ENCODE results near the gene CCNQ.

The CCNQ gene

GRCh38 chrX:153628129-153628528, 29.2 kb upstream of the CCNQ start:
- Histone ChIP-seq H3K4me1 (ENCODE audit: insufficient read depth, low read length) (no peaks in the 10 kb centered on the region), H3K4me2 (ENCODE audit: insufficient read depth, low read length) (no peak overlapping the region), H3K36me3 (ENCODE audit: insufficient read depth, low read length) (no peaks in the 10 kb centered on the region), H3K27ac (ENCODE audit: low read length) (no peak overlapping the region), H3K4me3 (ENCODE audit: low read depth in 1 of 2, low read length in 2 of 2) (no peak overlapping the region), H4K20me1 (ENCODE audit: insufficient read depth, low read length) (no peaks in the 10 kb centered on the region), H2AFZ (ENCODE audit: low read depth, low read length) (no peak overlapping the region), H3K79me2 (ENCODE audit: insufficient read depth, low read length) (no peaks in the 10 kb centered on the region), H3K9me3 (ENCODE audit: insufficient read depth, low read length, severe bottlenecking) (no peaks in the 10 kb centered on the region), H3K27me3 (ENCODE audit: insufficient read depth, low read length, poor library complexity) (no peaks in the 10 kb centered on the region), H3K9ac (ENCODE audit: low read depth, low read length) (no peak overlapping the region)
- no peak for TF ChIP-seq EZH2 (IDR thresholded peaks at IDR 0.05; ENCODE audit: borderline replicate concordance, low read depth, low read length, severe bottlenecking)
- TF ChIP-seq, protein P1, sequence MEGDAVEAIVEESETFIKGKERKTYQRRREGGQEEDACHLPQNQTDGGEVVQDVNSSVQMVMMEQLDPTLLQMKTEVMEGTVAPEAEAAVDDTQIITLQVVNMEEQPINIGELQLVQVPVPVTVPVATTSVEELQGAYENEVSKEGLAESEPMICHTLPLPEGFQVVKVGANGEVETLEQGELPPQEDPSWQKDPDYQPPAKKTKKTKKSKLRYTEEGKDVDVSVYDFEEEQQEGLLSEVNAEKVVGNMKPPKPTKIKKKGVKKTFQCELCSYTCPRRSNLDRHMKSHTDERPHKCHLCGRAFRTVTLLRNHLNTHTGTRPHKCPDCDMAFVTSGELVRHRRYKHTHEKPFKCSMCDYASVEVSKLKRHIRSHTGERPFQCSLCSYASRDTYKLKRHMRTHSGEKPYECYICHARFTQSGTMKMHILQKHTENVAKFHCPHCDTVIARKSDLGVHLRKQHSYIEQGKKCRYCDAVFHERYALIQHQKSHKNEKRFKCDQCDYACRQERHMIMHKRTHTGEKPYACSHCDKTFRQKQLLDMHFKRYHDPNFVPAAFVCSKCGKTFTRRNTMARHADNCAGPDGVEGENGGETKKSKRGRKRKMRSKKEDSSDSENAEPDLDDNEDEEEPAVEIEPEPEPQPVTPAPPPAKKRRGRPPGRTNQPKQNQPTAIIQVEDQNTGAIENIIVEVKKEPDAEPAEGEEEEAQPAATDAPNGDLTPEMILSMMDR (IDR thresholded peaks at IDR 0.05; ENCODE audit: borderline replicate concordance, extremely low read depth, low read length, poor library complexity, severe bottlenecking) = no peak
- ATAC-seq (ENCODE audit: insufficient read depth, low read depth) (no peak), DNase-seq (no peak)

- Histone ChIP-seq H3K79me2 (ENCODE audit: insufficient read depth, low read length) (no peaks in the 10 kb centered on the region), H3K9me3 (ENCODE audit: insufficient read depth, low read length, severe bottlenecking) (no peaks in the 10 kb centered on the region), H3K4me2 (ENCODE audit: insufficient read depth, low read length) (no peak overlapping the region), H3K27me3 (ENCODE audit: insufficient read depth, low read length, poor library complexity) (no peaks in the 10 kb centered on the region), H4K20me1 (ENCODE audit: insufficient read depth, low read length) (no peaks in the 10 kb centered on the region), H3K27ac (ENCODE audit: low read length) (no peak overlapping the region), H3K4me3 (ENCODE audit: low read depth in 1 of 2, low read length in 2 of 2) (no peak overlapping the region), H2AFZ (ENCODE audit: low read depth, low read length) (no peak overlapping the region), H3K4me1 (ENCODE audit: insufficient read depth, low read length) (no peaks in the 10 kb centered on the region), H3K9ac (ENCODE audit: low read depth, low read length) (no peak overlapping the region), H3K36me3 (ENCODE audit: insufficient read depth, low read length) (no peaks in the 10 kb centered on the region)
- ATAC-seq (ENCODE audit: insufficient read depth, low read depth) = no peak
- no peak for DNase-seq
- no peak for TF ChIP-seq EZH2 (IDR thresholded peaks at IDR 0.05; ENCODE audit: borderline replicate concordance, low read depth, low read length, severe bottlenecking)
- TF ChIP-seq, protein P1 (IDR thresholded peaks at IDR 0.05; ENCODE audit: borderline replicate concordance, extremely low read depth, low read length, poor library complexity, severe bottlenecking) = no peak
Measured at GRCh38 chrX:153627675-153628111, 28.8 kb upstream of the CCNQ start.

- Histone ChIP-seq H2AFZ (ENCODE audit: low read depth, low read length) (no peak overlapping the region), H3K4me3 (ENCODE audit: low read depth in 1 of 2, low read length in 2 of 2) (no peak overlapping the region), H3K9me3 (ENCODE audit: insufficient read depth, low read length, severe bottlenecking) (no peaks in the 10 kb centered on the region), H4K20me1 (ENCODE audit: insufficient read depth, low read length) (no peaks in the 10 kb centered on the region), H3K4me1 (ENCODE audit: insufficient read depth, low read length) (no peaks in the 10 kb centered on the region), H3K79me2 (ENCODE audit: insufficient read depth, low read length) (no peaks in the 10 kb centered on the region), H3K36me3 (ENCODE audit: insufficient read depth, low read length) (no peaks in the 10 kb centered on the region), H3K9ac (ENCODE audit: low read depth, low read length) (no peak overlapping the region), H3K4me2 (ENCODE audit: insufficient read depth, low read length) (no peak overlapping the region), H3K27ac (ENCODE audit: low read length) (no peak overlapping the region), H3K27me3 (ENCODE audit: insufficient read depth, low read length, poor library complexity) (no peaks in the 10 kb centered on the region)
- DNase-seq = no peak
- no peak for TF ChIP-seq EZH2 (IDR thresholded peaks at IDR 0.05; ENCODE audit: borderline replicate concordance, low read depth, low read length, severe bottlenecking)
- TF ChIP-seq, protein P1 (IDR thresholded peaks at IDR 0.05; ENCODE audit: borderline replicate concordance, extremely low read depth, low read length, poor library complexity, severe bottlenecking) = no peak
- ATAC-seq (ENCODE audit: insufficient read depth, low read depth) = no peak
Measured at GRCh38 chrX:153626863-153627674, 28.1 kb upstream of the CCNQ start.
